GM19324 (cell line): ENCODE data around the gene ARL11.

Experiments
- ATAC-seq: cut with Tn5 transposase; IDR thresholded peaks from one replicate; pipeline ENCODE4 v1.9.1; 2021; ENCODE audit warnings: mild to moderate bottlenecking, moderate library complexity; ENCODE audit not compliant: unreplicated experiment, low FRiP score

ARL11 gene

GRCh38 chr13:49643035-49643646 lies 14.8 kb downstream of the ARL11 start:
- ATAC-seq = no peak

- no peak for ATAC-seq
These were observed 17.1 kb downstream of the ARL11 start for GRCh38 chr13:49645451-49645850.

- ATAC-seq = no peak
These were observed 18.4 kb downstream of the ARL11 start for GRCh38 chr13:49646688-49647087.

GRCh38 chr13:49649244-49649962 lies 21.1 kb downstream of the ARL11 start:
- no peak for ATAC-seq

- no peak for ATAC-seq
These were observed 21.6 kb downstream of the ARL11 start for GRCh38 chr13:49649963-49650312.

DNA sequence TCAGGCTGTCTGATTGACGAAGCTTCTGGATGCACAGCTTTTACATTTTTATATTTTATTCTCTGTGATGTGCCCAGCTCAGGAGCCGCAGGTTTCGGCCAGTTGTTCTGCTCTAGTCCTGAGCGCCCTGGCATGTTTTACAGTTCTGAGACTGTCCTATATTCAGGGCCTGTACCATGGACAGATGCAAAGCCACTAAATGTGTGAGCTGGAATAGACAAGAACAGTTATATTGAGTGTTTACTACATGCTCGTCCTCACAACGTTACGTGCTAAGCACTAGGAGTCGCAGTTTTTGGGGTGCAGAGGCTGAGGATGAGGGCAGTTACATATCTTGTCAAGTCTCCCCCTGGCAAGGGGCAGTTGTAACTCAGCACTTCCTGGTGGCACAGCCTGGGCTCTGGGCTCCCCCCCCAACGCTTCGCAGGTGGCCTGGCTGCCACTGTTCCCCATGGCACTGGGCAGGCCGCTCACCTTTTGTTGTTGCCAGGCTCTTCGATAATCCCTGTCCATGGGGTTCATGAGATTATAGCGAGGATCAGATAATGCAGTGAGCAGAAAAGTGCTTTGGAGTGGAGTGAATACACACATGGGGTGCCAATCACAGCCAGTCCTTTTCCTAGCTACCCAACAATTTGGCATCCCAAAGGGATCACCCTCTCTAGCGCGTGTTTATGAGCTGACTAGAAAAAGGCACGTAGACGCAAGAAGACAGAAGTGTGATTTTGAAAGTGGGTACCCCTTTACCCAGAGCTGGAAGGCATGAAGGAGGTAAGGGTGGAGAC lies 23.5 kb downstream of the ARL11 start:
- no peak for ATAC-seq

- no peak for ATAC-seq
These were observed 24.3 kb downstream of the ARL11 start for GRCh38 chr13:49652355-49653305.

- no peak for ATAC-seq
These were observed 25.2 kb downstream of the ARL11 start for GRCh38 chr13:49653478-49653877.

DNA sequence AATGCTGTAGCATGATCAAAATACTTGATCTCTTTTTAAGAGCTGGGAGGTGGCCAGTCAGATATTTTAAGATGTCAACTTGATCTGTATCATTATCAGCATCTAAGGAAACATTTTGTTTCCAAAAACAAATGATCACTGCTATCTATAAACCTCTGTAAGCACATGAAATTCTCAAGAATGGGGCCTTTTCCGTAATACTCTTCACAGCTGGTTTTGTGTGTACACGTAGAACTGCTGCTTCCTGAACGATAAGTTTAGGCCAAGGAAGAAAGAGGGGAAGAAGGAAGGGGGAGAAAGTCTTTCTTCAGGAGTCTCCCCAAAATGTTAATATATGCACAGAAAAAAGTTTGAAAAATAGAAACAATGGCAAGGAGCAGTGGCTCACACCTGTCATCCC lies 25.7 kb downstream of the ARL11 start:
- ATAC-seq = no peak

GRCh38 chr13:49655906-49656305 lies 27.6 kb downstream of the ARL11 start:
- ATAC-seq = no peak

- ATAC-seq = no peak
These were observed 28.9 kb downstream of the ARL11 start for GRCh38 chr13:49657241-49657641.

GRCh38 chr13:49664606-49665005 lies 36.3 kb downstream of the ARL11 start:
- no peak for ATAC-seq

DNA sequence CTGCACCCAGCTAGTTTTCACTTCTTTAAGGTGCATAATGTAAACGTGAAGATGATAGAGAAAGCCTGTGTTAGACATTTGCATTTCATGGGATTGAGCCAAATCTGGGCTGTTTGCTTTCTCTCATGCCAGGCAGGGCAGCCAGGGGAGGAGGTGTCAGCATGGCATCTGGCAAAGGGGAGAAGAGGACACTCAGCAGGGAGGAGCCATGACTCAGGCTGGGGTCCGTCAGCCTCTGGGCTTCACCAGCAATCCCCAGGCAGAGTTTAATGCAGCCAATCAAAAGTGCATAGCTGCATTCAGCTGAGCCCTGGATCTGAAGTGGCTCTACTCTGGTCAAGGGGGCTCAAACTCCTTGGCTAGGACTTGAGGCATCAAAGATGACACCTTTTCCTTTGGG lies 39.5 kb downstream of the ARL11 start:
- ATAC-seq = no peak

DNA sequence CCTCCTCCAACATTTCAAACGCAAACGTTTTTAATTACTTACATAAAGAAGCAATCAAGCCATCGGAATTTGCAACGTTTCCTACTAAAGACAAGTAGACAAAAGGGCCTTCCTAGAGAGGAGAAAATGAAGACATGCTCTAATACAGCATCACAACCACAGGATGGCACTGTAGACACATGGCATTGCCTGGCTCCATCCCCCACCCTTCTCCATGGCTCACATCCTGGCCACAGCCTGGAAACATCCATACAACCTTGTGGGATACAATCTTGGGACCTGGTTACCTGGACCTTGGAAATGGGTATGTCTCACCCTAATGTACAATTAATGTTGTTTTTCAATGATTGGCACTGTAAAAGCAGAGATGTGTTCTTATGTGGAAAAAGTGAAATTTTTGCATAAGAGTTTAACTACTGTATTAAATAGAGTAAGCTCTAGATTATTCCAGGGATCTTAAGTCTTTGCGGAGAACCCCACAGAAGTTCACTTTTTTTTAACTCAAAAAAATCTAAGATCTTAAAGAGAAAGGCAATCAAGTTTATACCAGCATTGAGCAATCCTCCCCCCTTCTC lies 41.5 kb downstream of the ARL11 start:
- ATAC-seq = no peak

GRCh38 chr13:49670828-49671227 lies 42.5 kb downstream of the ARL11 start:
- no peak for ATAC-seq

DNA sequence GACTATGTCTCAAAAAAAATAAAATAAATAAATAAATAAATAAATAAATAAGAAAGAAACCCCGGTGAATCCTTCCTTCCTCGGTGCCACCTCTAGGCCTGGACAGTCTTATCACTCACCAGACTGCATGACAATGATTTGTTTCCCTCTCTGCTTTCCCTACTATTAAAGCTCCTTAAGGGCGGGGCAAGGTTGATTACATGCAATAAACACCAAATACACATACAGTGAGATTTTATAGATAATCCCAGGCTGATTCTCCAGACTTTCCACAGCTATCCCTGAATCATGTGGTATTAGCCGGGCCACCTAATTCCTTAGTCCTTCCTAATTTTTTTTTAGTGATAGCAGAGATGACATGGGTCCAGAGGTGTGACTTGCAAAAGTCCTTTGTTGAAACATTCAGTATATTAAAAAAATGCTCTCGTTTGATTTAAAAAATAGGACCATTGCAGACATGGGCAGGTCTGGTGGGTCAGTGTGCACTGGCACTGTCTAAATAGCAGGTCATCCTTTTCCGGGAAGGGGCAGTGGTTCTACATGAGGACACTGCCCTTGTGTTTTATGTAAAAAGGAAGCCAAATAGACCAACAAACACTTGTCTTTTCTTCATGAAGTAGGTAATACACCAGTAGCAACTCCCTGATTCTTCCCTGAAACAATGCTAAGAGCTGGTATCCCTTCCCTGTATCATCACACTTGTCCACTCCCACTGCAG lies 48.4 kb downstream of the ARL11 start:
- no peak for ATAC-seq

- no peak for ATAC-seq
These were observed 50.0 kb downstream of the ARL11 start for GRCh38 chr13:49678191-49678914.

- ATAC-seq = no peak
These were observed 50.9 kb downstream of the ARL11 start for GRCh38 chr13:49679246-49679645.

GRCh38 chr13:49681842-49682435 lies 53.6 kb downstream of the ARL11 start:
- no peak for ATAC-seq
